GM19238 (cell line): ENCODE data around the gene COX8A.
"Not testable (repeated sequence)": the region's sequence is repeated elsewhere in the genome, so short reads cannot be mapped to it uniquely, and the experiment has no call there.

Experiments used
- DNase-seq: peaks from one replicate; pipeline ENCODE4 v3.0.0; 2011; ENCODE audit warnings: low spot score; ENCODE audit not compliant: insufficient read length

The COX8A gene

GRCh38 chr11:63969461-63969860 lies 5.0 kb upstream of the COX8A start:
- no peak for DNase-seq

DNA sequence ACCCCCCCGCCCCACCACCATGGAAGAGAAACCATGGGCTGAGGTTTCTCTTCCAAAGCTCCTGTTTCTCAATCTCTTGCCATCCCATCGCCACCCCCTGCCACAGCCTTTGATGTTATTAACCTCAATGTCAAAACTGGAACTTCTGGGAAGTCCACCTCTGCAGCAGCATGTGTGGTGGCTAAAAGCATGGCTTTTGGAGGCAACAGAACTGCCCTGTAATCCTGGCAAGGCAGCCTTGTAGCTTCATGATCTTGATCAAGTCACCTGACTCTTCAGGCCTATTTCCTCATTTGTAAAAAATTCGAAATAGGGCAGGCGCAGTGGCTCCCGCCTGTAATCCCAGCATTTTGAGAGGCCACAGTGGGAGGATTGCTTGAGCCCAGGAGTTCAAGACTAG lies 3.5 kb upstream of the COX8A start:
- no peak for DNase-seq

DNA sequence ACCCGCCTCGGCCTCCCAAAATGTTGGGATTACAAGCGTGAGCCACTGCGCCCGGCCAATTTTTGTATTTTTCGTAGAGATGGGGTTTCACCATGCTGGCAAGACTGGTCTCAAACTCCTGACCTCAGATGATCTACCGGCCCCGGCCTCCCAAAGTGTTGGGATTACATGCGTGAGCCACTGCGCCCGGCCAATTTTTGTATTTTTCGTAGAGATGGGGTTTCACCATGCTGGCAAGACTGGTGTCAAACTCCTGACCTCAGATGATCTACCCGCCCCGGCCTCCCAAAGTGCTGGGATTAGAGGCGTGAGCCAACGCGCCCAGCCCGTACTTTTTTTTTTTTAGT lies 535 bp upstream of the COX8A start:
- DNase-seq = not testable (repeated sequence)

- DNase-seq = no peak
Measured at GRCh38 chr11:63978551-63979239, 4.3 kb downstream of the COX8A start.

DNA sequence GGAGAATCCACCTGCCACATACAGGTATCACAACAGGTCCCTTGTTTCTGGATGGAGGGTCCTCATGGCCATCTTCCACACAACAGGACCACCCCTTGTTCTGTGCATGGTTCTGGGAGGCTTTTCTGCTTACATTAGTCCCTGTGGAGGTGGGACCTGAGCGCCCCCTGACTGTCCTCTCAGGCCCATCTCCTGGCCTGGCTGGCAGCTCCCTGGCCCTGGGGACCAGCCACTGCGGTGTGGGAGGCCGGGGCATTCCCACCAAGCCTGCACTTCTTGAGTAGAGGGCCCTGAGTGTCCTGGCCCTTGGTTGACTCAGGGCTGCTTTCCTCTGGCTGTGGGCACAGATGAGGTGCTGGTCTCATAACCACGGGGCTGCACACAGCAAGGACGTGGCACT lies 5.0 kb downstream of the COX8A start:
- DNase-seq = no peak

DNA sequence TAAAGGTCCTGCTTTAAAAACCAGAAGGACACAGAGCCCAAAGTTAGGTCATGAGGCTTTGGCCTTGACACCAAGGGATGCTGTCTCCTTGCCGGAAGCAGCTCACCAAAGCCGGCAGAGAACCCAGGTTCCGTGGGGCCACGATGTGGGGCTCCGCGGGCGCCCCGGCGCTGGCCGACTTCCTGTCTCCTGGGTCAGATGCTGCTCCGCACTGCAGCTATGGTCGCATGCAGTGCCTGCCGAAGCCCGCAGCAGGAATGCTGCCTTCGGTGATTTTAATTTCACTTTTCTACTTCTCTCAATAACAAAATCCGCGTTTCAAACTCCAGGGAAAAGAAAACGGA lies 11.4 kb downstream of the COX8A start:
- DNase-seq = peak; percentile 70

GRCh38 chr11:63986156-63986931 lies 11.9 kb downstream of the COX8A start, which contains the start of gene OTUB1:
OTUB1 (plus strand) TSS chr11:63986438; CDS start chr11:63986457, 19 bp downstream.
- peak; percentile 98 for DNase-seq

GRCh38 chr11:63986932-63987513 lies 12.6 kb downstream of the COX8A start:
- no peak for DNase-seq

GRCh38 chr11:63991558-63991957 lies 17.1 kb downstream of the COX8A start:
- no peak for DNase-seq

DNA sequence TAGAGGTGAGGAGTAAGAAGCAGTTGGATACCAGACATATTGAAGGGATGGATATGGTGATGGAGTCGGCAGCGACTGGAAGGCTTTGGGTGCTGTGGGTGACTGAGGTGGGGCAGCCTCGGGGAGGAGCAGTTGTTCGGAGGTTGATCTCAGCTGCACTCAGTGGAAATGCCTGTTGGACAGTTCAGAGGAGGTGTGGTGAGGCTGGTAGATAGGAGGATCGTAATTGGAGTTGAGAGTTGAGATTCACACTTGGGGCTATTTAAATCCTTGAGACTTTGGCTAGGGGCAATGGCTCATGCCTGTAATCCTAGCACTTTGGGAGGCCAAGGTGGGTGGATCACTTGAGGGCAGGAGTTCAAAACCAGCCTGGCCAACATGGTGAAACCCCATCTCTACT lies 18.7 kb downstream of the COX8A start:
- DNase-seq = no peak

- DNase-seq = no peak
Measured at GRCh38 chr11:63993993-63994392, 19.6 kb downstream of the COX8A start.

DNA sequence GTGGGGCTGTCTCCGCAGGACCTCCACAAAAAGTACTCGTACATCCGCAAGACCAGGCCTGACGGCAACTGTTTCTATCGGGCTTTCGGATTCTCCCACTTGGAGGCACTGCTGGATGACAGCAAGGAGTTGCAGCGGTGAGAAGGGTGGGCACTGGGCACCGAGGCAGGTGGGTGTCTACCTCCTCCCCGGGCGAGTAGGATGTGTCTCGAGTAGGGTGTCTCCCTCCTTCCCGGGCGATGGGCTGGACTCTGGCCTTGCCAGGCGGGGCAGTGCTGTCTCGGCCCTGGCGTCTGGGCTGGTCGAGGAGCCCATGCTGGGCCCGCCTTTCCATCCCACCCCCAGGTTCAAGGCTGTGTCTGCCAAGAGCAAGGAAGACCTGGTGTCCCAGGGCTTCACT lies 22.1 kb downstream of the COX8A start:
- DNase-seq = no peak

- DNase-seq = no peak
Measured at GRCh38 chr11:63997104-63997700, 22.8 kb downstream of the COX8A start.

GRCh38 chr11:63997801-63998337 lies 23.4 kb downstream of the COX8A start:
- DNase-seq = no peak

DNA sequence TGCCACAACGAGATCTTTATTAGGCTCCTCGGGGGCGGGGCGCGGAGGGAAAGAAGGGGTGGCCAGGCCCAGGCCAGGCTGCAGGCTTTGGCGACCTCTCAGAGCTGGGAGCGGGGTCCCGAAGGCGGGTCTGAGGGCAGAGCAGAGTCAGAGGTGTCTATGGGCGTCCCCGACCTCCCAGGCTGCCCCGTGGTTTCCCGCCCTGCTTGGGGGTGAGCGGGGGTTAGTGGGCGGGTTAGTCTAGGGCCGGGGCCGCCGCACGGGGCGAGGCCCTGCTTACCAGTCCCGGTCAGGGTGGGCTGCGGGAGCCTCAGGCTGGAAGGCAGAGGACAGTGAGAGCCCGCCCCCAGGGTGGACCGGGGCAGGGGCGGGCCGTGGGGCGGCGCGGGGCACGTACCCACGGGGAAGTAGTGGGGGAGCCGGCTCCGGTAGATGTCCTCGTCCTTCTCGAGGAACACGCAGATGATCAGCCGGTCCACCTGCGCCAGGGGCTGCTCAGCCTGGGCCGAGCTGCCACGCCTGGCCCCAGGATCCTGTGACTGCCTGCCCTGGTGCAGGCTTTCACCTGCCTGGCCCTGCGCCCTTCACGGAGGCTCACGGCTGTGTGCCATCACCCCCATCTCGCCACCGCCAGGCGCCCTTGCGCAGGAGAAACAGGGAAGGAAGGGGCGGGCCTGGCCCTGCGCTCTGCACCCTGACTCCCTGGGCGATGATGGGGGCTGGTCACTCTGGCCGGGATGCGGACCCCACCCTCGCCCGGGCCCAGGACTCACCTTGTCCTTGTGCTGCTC lies 24.3 kb downstream of the COX8A start:
- DNase-seq = no peak

DNA sequence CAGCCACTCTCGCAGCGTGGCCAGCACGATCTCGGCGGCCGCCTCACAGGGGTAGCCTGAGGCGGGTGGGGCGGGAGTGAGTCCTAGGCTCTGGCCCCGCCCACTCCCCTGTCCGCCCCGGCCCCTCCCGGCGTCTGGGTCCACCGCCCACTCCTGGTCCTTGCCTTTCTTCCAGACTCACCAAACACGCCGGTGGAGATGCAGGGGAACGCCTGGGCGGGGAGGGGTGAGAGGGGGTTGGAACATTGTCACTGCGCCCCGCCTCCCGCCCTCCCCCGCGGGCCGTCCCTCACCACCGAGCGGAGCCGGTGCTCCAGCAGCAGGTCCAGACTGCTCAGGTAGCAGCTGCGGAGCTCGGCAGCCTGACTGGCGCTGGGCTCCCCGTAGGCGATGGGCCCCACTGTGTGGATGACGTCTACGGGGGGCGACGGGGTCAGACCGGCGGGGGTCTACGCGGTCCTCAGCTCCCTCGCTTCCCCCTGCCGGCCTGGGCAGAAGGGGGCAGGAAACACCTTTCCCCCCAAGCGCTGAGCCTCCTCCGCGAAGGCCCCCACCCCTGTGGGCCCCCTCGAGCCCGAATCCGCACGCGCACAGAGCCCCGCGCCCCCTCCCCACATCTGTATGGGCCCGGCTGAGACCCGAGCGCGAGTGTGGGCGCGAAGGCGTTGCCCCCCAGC lies 25.1 kb downstream of the COX8A start:
- peak; percentile 64 for DNase-seq

DNA sequence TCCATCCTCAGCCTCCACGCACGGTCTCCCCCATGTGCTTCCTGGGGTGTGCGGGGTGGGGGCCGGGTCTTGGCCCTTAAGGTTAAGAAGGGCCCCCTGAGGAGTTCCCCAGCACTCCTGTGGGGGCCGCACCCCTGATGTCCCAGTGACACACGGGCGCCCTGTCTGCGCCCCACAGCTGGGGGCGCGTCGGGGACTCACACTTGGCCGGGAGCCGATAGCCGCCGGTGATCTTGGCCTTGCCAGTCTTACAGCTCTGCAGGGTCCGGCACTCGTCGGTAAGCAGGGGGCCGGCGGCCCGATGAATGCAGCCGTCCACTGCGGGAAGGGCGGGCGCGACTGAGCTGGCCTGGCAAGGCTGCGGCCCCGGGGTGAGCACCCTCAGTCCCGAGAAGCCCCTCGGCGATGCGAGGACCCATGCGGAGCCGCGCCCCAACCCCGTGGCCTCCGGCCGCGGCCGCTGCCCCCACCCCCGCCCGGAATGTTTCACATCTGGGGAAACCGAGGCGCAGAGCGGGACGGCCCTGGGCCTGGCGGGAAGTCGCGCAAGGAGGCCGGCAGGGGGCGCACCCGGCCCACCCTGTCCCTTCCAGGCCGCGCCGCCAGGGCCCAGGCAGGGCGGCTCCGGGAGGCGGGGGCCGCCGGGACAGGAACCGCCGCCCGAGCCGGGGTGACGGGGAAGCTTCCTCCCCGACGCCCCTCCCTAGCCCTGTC lies 25.8 kb downstream of the COX8A start:
- DNase-seq = peak; percentile 90

DNA sequence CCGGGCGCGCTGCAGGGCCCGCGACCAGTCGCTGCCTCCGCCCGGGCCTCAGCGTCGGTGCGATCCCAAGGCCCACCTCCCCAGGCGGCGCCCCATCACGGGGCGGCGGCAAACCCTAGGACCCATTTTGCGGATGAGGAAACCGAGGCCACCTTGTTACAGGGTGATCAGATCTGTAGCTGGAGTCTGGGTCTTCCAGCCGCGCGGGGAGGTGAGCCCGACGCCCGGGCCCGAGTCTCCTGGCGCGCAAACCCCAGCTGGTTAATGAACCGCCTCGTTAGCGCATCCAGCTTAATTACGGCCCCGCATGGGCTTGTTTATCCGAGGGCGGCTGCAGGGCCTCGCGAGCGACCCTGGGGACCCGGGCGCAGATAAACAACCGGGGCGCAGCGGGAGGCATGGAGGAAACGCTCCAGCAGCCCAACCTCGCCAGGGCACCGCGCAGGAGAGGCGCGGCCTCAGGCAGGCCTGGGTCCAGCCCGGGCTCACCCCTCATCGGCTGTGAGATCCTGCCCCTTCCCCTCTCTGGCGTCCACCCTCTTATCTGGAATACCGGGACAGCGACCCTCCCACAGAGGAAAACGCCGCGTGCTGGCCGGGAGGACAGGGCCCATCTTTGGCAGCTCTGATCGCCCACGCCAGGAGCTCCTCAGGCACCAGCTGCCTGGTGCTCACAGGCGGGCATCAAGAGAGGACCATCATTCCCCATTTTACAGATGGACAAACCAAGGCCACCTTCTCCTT lies 26.5 kb downstream of the COX8A start:
- DNase-seq = no peak
